Measurements from ENCODE around the gene DCC. TPM values are rescaled to one million over a fixed set of nuclear protein-coding genes. Genes with fewer than 3 reads are reported as not detected.

DCC gene
- total and polyA plus RNA-seq, 9 of the 15 experiments (the other 6 are each of a cell fraction or from before 2014, with no cell fraction given), result not detected

GRCh38 chr18:52602820-52603219, 262.8 kb downstream of the DCC start (continued):
- TF ChIP-seq SMC3 (conservative IDR thresholded peaks at IDR 0.05; ENCODE audit: insufficient read depth, low read depth, low read length) (no peak), TFAP4 (CRISPR knock-in tag; IDR thresholded peaks at IDR 0.05; ENCODE audit: borderline replicate concordance) (no peak), SRSF1 (IDR thresholded peaks at IDR 0.05; ENCODE audit: low read depth, low read length) (no peak), RBM14 (IDR thresholded peaks at IDR 0.05; ENCODE audit: borderline replicate concordance, insufficient read depth, low read depth, low read length) (no peak), CTCFL (IDR thresholded peaks at IDR 0.05; ENCODE audit: borderline replicate concordance, insufficient read depth, low read depth, low read length, poor library complexity, severe bottlenecking) (no peak), MAFF (IDR thresholded peaks at IDR 0.05; ENCODE audit: low read length) (no peak), ARHGAP35 (IDR thresholded peaks at IDR 0.05; ENCODE audit: partially characterized antibody) (no peak), FIP1L1 (IDR thresholded peaks at IDR 0.05; ENCODE audit: low read depth, low read length, poor library complexity, severe bottlenecking) (no peak)

GRCh38 chr18:52605345-52605744, 265.3 kb downstream of the DCC start:
- ChIA-PET POLR2A (no interaction called here), CTCF (ENCODE audit: low intra/inter-chr PET ratio) (no interaction called here)
- intact Hi-C loops (cut with micrococcal nuclease) (no loop called here), in situ Hi-C loops (cut with MboI) (no loop called here)
- WGBS (ENCODE audit: insufficient coverage, low coverage, missing lambda C conversion rate), result 0% methylated on average over 3 of the region's 3 CpGs
- ATAC-seq, result no peak
- H3K9me3 ChIP-seq (replicated peaks; ENCODE audit: control insufficient read depth, insufficient read depth, low read depth, low read length), result no peaks in the 10 kb centered on the region
- no peaks in the 10 kb centered on the region for H3K79me2 ChIP-seq (ENCODE audit: control insufficient read depth, insufficient read depth, low read length)
- no peaks in the 10 kb centered on the region for H3K4me1 ChIP-seq (replicated peaks in 1 of 2; ENCODE audit: control insufficient read depth in 2 of 2, insufficient read depth in 2 of 2, low read length in 2 of 2)
- DNase-seq (ENCODE audit: extremely low read depth in 1 of 4, low spot score in 3 of 4), result no peak
- H4K20me1 ChIP-seq (replicated peaks; ENCODE audit: control insufficient read depth, insufficient read depth, low read length), result no peaks in the 10 kb centered on the region
- H3K9me1 ChIP-seq (ENCODE audit: control insufficient read depth, insufficient read depth, low read length), result no peaks in the 10 kb centered on the region
- no peaks in the 10 kb centered on the region for H3K27me3 ChIP-seq (ENCODE audit: control insufficient read depth in 2 of 2, insufficient read depth in 2 of 2, low read length in 2 of 2)
- H3K36me3 ChIP-seq (ENCODE audit: control insufficient read depth, insufficient read depth, low read length), result no peaks in the 10 kb centered on the region
- no peak overlapping the region for H2AFZ ChIP-seq (ENCODE audit: low read depth, low read length)
- no peak for FAIRE-seq
- no peak overlapping the region for H3K9ac ChIP-seq (ENCODE audit: insufficient read depth in 1 of 2, low read depth in 2 of 2, low read length in 2 of 2)
- BruUV-seq (replicated peaks), result no TSS peak
- H3K4me3 ChIP-seq, result no peak overlapping the region
- no peak overlapping the region for H3K27ac ChIP-seq (ENCODE audit: extremely low read depth, low read depth, low read length)
- no peak overlapping the region for H3K4me2 ChIP-seq (ENCODE audit: insufficient read depth, low read length)
- TF ChIP-seq PML (IDR thresholded peaks at IDR 0.05; ENCODE audit: low read length) (no peak), GTF3C2 (IDR thresholded peaks at IDR 0.05; ENCODE audit: borderline replicate concordance, extremely low read depth, insufficient read length) (no peak), TAF7 (tag; IDR thresholded peaks at IDR 0.05) (no peak), SAP30 (IDR thresholded peaks at IDR 0.05; ENCODE audit: borderline replicate concordance, insufficient read depth, low read depth, low read length, poor library complexity, severe bottlenecking) (no peak), GMEB1 (CRISPR knock-in tag; IDR thresholded peaks at IDR 0.05) (no peak)

Data from K562 (cell line).